T-helper 2 cell treated with Interferon-gamma antibody and Interleukin-4, amounts not matched to agents 5 μg/mL and 100 μg/mL, for 36 hours (primary cell): ENCODE results near the gene OR5C1.

Experiments used
- DNase-seq: peaks from one replicate; pipeline ENCODE4 v3.0.0; 2021; ENCODE audit warnings: low spot score
- H3K27ac Mint-ChIP-seq: one replicate; pipeline ENCODE4 v1.8.0; 2021; ENCODE audit warnings: mild to moderate bottlenecking, mixed read lengths
- H3K27me3 Mint-ChIP-seq: one replicate; pipeline ENCODE4 v1.8.0; 2021; ENCODE audit warnings: low read depth, mixed read lengths
- H3K36me3 Mint-ChIP-seq: one replicate; pipeline ENCODE4 v1.8.0; 2021; ENCODE audit warnings: low read depth, mixed read lengths
- H3K4me1 Mint-ChIP-seq: one replicate; pipeline ENCODE4 v1.8.0; 2021; ENCODE audit warnings: low read depth, mixed read lengths
- H3K4me3 Mint-ChIP-seq: one replicate; pipeline ENCODE4 v1.8.0; 2022; ENCODE audit warnings: mild to moderate bottlenecking, moderate library complexity, mixed read lengths
- H3K9me3 Mint-ChIP-seq: one replicate; pipeline ENCODE4 v1.8.0; 2021; ENCODE audit warnings: mixed read lengths

Gene OR5C1

GRCh38 chr9:122788831-122789230, at the start of gene OR5C1:
OR5C1 (plus strand) TSS chr9:122788933; CDS start chr9:122788933, 0 bp downstream.
- no peak within 1 kb of the TSS for H3K27ac Mint-ChIP-seq
- no peaks in the 10 kb centered on the region for H3K4me1 Mint-ChIP-seq
- H3K9me3 Mint-ChIP-seq, result no peaks in the 10 kb centered on the region

DNA sequence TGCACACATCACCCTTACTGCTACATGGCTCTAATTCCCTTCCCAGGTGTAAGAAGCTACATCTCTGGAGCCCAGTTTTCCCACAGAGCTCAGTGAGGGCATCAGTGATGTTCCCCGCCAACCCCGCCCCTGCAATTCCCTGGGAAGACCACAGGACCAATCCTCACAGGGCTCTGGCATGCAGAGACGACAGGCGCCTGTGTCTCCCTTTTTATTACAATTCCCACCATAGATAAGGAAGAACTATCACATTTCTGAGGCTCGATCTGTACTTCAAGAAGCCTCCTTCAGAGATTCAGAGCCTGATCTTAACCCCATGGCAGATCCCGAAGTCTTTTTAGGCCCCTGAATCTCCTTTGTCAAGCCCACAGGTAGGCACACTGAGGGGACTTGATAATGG, 46.7 kb upstream of the OR5C1 start, which contains the start of gene OR1L6:
TSS of gene OR1L6 (plus strand) at position 301 of the 400 bp plus-strand sequence. CDS start 7,545 bp downstream, outside the sequence.
- H3K27me3 Mint-ChIP-seq, result no peaks in the 10 kb centered on the region
- peaks cover 13% of the 10 kb centered on the region for H3K9me3 Mint-ChIP-seq
- H3K4me1 Mint-ChIP-seq, result no peaks in the 10 kb centered on the region
- no peak for DNase-seq
- H3K27ac Mint-ChIP-seq, result no peak within 1 kb of the TSS
- H3K36me3 Mint-ChIP-seq, result no peaks in the 10 kb centered on the region
- H3K4me3 Mint-ChIP-seq, result no peak within 1 kb of the TSS

More at GRCh38 chr9:122788831-122789230, at the start of gene OR5C1:
- Mint-ChIP-seq H3K27me3 (no peaks in the 10 kb centered on the region), H3K4me3 (no peak within 1 kb of the TSS), H3K36me3 (no peaks in the 10 kb centered on the region)
- DNase-seq, result no peak

GRCh38 chr9:122754825-122755224, 33.9 kb upstream of the OR5C1 start:
- no peak for DNase-seq
- Mint-ChIP-seq H3K4me1 (no peaks in the 10 kb centered on the region), H3K4me3 (no peak overlapping the region), H3K27ac (no peak overlapping the region), H3K36me3 (no peaks in the 10 kb centered on the region), H3K27me3 (no peaks in the 10 kb centered on the region), H3K9me3 (peaks cover 26% of the 10 kb centered on the region)

DNA sequence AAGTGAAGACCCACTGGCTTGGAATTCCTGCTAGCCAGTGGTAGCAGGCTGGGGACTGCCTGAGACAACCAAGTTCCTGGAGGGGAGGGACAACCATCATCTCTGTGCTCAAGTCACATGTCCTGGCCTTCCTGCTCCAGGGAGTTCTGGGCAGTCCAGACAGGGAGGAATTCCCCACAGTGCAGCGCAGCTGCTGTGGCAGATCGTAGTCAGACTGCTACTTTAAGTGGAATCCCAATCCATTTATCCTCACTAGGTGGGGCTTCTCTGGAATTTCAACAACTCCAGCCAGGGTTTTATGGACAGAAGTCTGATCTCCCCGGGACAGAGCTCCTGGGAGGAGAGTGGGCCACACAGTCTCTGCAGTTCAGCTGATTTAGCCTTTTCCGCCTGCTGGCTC, 20.9 kb upstream of the OR5C1 start:
- Mint-ChIP-seq H3K4me1 (no peaks in the 10 kb centered on the region), H3K36me3 (no peaks in the 10 kb centered on the region), H3K27me3 (no peaks in the 10 kb centered on the region), H3K9me3 (peaks cover 13% of the 10 kb centered on the region), H3K27ac (no peak overlapping the region), H3K4me3 (no peak overlapping the region)
- DNase-seq, result no peak

GRCh38 chr9:122777052-122777451, 11.7 kb upstream of the OR5C1 start:
- DNase-seq, result no peak
- Mint-ChIP-seq H3K4me1 (no peaks in the 10 kb centered on the region), H3K36me3 (no peaks in the 10 kb centered on the region), H3K27ac (no peak overlapping the region), H3K27me3 (no peaks in the 10 kb centered on the region), H3K4me3 (no peak overlapping the region), H3K9me3 (peaks cover 4% of the 10 kb centered on the region)

GRCh38 chr9:122777935-122778627, 10.7 kb upstream of the OR5C1 start:
- H3K4me1 Mint-ChIP-seq, result no peaks in the 10 kb centered on the region

GRCh38 chr9:122779181-122779580, 9.6 kb upstream of the OR5C1 start:
- H3K36me3 Mint-ChIP-seq, result no peaks in the 10 kb centered on the region
- no peak overlapping the region for H3K4me3 Mint-ChIP-seq
- H3K4me1 Mint-ChIP-seq, result no peaks in the 10 kb centered on the region
- H3K27me3 Mint-ChIP-seq, result no peaks in the 10 kb centered on the region
- no peak overlapping the region for H3K27ac Mint-ChIP-seq
- no peak for DNase-seq
- H3K9me3 Mint-ChIP-seq, result no peaks in the 10 kb centered on the region

More at GRCh38 chr9:122777935-122778627, 10.7 kb upstream of the OR5C1 start:
- no peaks in the 10 kb centered on the region for H3K27me3 Mint-ChIP-seq
- H3K4me3 Mint-ChIP-seq, result no peak overlapping the region
- no peak overlapping the region for H3K27ac Mint-ChIP-seq
- no peak for DNase-seq
- H3K36me3 Mint-ChIP-seq, result no peaks in the 10 kb centered on the region
- H3K9me3 Mint-ChIP-seq, result peaks cover 4% of the 10 kb centered on the region

GRCh38 chr9:122780026-122780425, 8.7 kb upstream of the OR5C1 start:
- Mint-ChIP-seq H3K4me1 (no peaks in the 10 kb centered on the region), H3K36me3 (no peaks in the 10 kb centered on the region), H3K27me3 (no peaks in the 10 kb centered on the region), H3K9me3 (no peaks in the 10 kb centered on the region), H3K27ac (no peak overlapping the region), H3K4me3 (no peak overlapping the region)
- no peak for DNase-seq

GRCh38 chr9:122781671-122782070, 7.1 kb upstream of the OR5C1 start:
- Mint-ChIP-seq H3K27me3 (no peaks in the 10 kb centered on the region), H3K4me1 (no peaks in the 10 kb centered on the region), H3K4me3 (no peak overlapping the region), H3K36me3 (no peaks in the 10 kb centered on the region), H3K9me3 (no peaks in the 10 kb centered on the region), H3K27ac (no peak overlapping the region)
- no peak for DNase-seq

GRCh38 chr9:122785269-122785668, 3.5 kb upstream of the OR5C1 start:
- Mint-ChIP-seq H3K36me3 (no peaks in the 10 kb centered on the region), H3K9me3 (no peaks in the 10 kb centered on the region), H3K4me1 (no peaks in the 10 kb centered on the region), H3K27ac (no peak overlapping the region), H3K4me3 (no peak overlapping the region), H3K27me3 (no peaks in the 10 kb centered on the region)
- no peak for DNase-seq

DNA sequence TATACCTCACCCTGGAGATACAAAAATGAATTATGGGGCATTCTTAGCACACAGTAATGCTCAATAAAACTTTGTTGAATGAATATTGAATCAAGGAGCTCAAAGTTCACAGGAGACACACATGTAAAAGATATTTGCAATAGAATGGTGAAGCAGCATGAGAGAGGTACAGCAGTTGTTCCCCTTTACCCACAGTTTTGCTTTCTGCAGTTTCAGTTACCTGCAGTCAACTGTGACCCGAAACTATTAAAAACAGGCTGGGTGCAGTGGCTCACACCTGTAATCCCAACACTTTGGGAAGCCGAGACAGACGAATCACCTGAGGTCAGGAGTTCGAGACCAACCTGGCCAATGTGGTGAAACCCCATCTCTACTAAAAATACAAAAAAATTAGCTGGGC, 2.4 kb upstream of the OR5C1 start:
- H3K36me3 Mint-ChIP-seq, result no peaks in the 10 kb centered on the region
- H3K4me3 Mint-ChIP-seq, result no peak overlapping the region
- DNase-seq, result no peak
- no peaks in the 10 kb centered on the region for H3K4me1 Mint-ChIP-seq
- no peaks in the 10 kb centered on the region for H3K9me3 Mint-ChIP-seq
- no peak overlapping the region for H3K27ac Mint-ChIP-seq
- no peaks in the 10 kb centered on the region for H3K27me3 Mint-ChIP-seq

- H3K9me3 Mint-ChIP-seq, result no peaks in the 10 kb centered on the region
- no peak overlapping the region for H3K4me3 Mint-ChIP-seq
- H3K27ac Mint-ChIP-seq, result no peak overlapping the region
- H3K36me3 Mint-ChIP-seq, result no peaks in the 10 kb centered on the region
- no peaks in the 10 kb centered on the region for H3K27me3 Mint-ChIP-seq
- H3K4me1 Mint-ChIP-seq, result no peaks in the 10 kb centered on the region
- DNase-seq, result no peak
Measured at GRCh38 chr9:122789256-122790046, 718 bp downstream of the OR5C1 start.

DNA sequence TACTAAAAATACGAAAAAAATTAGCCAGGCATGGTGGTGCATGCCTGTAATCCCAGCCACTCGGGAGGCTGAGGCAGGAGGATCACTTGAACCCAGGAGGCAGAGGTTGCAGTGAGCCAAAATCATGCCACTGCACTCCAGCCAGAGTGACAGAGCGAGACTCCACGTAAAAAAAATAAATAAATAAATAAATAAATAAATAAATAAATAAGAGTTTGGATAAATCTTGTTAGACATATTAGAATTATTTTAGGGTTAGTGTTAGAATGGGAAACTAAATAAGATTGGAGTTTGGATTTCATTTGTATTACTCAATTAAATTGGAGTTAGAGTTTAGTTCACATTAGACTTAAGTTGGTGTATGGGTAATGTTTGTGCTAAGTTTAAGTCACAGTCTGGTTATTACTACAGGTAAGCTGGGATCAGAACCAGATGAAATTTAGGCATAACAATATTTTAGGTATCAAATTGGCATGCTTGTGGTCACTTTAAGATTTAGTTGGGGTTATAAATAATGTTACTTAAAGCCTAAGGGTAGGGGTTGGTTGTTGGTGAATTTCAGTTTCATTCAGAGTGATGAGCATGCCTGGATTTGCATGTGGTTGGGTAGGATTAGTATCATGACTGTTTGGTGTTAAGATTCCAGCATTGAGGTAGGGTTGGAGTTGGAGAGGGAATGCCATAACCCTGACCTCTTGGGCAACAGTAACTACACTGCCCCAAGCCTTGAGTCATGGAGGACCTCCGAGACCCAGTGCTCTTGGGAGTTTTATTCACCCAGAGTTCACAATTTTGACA, 3.3 kb downstream of the OR5C1 start:
- Mint-ChIP-seq H3K4me3 (no peak overlapping the region), H3K4me1 (no peaks in the 10 kb centered on the region), H3K36me3 (no peaks in the 10 kb centered on the region), H3K27me3 (no peaks in the 10 kb centered on the region), H3K9me3 (no peaks in the 10 kb centered on the region), H3K27ac (no peak overlapping the region)
- no peak for DNase-seq
